Activated T-cell treated with anti-CD3 and anti-CD28 coated beads, Interleukin-2, amount 50 U/mL, for 48 hours (primary cell): ENCODE results near the gene CDH13.

Experiments
- DNase-seq, 2 experiments: peaks; one replicate each; pipeline ENCODE4 v3.0.0-alpha.2; 2020

Gene CDH13

DNA sequence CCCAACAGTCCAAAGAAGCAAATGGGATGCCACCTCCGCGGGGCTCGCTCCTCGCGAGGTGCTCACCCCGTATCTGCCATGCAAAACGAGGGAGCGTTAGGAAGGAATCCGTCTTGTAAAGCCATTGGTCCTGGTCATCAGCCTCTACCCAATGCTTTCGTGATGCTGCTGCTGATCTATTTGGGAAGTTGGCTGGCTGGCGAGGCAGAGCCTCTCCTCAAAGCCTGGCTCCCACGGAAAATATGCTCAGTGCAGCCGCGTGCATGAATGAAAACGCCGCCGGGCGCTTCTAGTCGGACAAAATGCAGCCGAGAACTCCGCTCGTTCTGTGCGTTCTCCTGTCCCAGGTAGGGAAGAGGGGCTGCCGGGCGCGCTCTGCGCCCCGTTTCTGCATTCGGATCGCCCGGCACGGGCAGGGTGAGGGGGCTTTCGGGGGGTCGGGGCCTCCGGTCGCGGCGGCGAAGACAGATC, at the start of gene CDH13:
Gene CDH13 (plus strand): TSS at position 179 of the 471 bp plus-strand sequence.
- DNase-seq = no peak

DNA sequence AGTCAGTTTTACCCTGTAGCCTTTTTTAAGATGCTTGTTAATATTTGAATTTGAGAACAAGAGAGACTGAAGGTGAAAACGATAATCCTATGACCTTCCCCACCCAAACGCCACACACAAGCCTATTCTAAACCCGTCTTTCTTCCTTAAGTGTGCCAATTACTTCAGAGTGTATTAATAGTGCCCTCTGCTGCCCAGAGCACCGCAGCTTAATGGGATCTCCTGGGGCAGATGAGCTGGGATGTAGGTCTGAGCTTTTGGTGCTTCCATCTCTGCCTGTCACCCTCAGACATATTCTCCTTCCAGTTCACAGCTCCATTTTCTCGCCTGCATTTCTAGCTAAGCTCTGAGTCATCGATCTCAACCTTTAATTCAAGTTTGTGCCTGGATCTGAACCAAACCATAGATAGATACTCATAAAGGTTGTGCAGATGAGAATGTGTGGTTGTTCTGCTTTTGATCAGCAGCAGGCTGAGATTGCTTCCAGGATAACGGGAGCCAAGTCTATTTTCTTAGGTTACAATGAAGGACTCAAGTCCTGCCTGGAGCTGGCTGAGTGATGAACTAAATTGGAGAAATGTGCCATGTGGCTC, 46.4 kb upstream of the CDH13 start:
- DNase-seq = no peak

GRCh38 chr16:82582975-82583374, 43.8 kb upstream of the CDH13 start:
- DNase-seq = no peak

GRCh38 chr16:82583422-82583821, 43.3 kb upstream of the CDH13 start:
- no peak for DNase-seq

DNA sequence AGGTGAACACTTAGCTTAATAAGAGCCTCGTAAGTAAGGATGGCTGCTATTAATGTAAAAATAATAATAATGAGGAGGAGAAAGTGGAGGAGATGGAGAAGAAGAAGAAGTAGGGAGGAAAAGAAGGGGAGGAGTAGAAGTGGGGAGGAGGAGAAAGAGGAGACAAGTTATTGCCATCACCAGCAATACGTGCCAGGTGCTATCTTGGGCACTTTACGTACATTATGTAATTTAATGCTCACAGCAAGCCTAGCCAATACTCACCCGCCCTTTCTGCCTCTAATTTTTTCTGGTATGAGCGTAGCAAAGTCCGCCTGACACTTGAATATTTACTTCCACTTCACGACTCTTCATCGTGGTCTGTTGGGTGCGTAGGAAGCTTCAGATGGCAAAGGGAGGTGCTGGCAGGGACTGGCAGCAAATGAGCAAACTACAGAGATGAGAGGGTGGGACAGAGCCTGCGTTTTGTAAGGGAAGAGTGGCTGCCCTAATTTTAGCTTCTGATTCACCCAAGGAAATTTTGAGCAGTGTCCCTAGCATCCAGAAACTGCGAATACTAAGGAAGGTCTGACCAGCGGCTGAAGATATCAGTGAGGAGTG, 42.1 kb upstream of the CDH13 start:
- no peak for DNase-seq

- no peak for DNase-seq
Measured at GRCh38 chr16:82585675-82586074, 41.1 kb upstream of the CDH13 start.

- no peak for DNase-seq
Measured at GRCh38 chr16:82586130-82586529, 40.6 kb upstream of the CDH13 start.

DNA sequence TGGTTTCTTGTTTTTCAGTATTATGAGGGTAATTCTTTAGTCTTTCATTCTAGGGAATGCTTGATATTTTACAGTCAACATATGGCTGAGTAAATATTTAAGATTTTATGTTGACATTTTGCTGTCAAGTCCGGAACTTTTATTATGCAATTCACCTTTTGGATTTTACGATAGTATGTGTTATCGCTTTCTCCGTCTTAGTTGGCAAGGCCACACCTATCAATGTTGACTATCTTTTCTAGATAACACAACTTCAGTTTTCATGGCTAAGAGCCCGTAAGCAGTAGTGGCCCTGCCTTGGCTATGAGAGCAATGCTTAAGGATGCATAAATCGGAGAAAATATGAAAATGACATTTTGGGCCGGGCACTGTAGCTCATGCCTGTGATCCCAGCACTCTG, 39.5 kb upstream of the CDH13 start:
- DNase-seq = no peak

DNA sequence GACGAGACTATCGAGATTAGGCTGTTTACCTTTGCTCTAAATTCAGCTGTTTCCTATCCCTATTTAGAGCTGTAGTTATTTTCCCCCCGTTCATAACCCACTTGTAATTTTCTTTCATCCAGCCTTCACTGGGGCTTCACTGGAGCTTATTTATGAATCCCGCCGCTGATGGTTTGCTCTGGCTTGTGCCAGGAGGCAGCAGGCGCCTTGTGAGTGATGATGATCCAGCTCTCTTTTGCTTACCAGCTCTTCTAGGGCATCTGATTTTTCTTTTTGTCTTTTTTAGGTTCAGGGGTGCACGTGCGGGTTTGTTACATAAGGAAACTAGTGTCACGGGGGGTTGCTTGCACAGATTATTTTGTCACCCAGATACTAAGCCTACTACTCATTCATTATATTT, 37.4 kb upstream of the CDH13 start:
- no peak for DNase-seq

DNA sequence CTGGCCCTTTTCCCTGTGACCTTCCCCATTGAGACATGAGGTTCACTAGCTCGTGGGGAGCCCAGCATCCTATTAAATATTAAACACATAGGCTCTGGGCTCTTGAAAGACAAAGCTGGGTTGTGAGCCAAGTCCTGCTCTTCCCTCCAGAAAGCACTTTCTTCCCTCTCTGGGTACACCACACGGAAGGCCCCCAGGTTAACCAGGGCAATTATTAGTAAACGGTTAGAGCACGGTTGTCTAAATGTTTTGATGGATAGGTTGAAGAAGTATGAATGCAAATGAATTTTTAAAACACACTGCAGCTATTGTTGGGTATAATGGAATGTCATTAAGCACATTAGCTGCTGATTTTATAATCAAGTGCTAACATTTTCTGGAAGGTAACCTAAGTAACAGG, 32.7 kb upstream of the CDH13 start:
- DNase-seq = no peak

DNA sequence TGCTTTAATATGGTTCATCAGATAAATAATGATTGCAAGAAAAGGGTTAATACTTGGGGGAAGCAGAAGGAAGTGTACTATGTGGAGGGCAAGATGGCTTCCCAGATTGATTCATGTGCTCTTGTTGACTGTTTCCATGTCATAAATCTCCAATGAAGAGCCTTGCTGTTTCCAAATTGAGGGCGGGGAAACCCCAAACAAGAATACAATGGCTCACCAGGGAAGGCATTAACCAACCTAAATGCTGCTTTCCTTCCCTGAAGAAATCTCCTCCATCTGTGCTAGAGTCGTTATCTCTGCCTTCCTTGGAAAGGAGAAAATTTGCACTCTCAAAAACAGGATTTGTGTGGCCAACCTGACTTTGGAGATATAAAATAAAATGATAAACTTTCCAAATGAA, 28.0 kb upstream of the CDH13 start:
- no peak for DNase-seq

DNA sequence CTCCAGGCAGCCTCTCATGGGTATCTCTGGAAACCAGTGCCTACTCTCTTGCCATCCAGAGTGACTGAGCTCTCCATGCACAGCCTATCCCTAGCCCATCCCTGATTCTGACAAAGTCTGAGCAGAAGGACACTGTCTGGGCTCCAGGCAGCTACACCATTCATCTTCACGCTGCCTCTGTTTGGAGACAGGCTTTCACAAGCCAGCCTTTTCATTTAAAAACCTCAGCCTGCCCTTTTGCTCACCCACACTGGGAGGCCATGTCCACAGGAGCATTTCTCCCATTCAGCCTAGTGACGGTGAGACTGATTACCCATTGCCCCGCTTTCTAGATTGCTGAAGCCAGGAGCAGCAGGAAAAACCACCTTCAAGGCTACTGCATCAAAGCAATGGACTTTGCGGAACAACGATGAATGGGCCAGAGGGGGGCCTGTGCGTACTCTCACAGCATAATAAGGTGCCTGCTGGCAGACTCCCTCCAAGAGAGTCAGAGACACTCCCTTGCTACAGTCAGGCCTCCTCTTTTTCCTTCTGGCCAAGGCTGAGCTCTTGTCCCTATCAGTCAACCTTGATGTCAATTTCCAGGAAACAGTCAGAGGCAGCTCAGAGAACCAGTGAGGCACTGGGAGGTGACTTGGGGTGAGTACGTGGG, 24.7 kb upstream of the CDH13 start:
- DNase-seq = no peak

- no peak for DNase-seq
Measured at GRCh38 chr16:82603784-82604411, 22.9 kb upstream of the CDH13 start.

DNA sequence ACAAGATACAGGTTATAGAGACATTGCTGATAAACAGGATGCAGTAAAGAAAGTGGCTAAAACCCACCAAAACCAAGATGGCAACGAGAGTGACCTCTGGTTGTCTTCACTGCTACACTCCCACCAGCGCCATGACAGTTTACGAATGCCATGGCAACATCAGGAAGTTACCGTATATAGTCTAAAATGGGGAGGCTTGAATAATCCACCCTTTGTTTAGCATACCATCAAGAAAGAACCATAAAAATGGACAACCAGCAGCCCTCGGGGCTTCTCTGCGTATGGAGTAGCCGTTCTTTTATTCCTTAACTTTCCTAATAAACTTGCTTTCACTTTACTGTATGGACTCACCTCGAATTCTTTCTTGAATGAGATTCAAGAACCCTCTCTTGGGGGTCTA, 21.7 kb upstream of the CDH13 start:
- no peak for DNase-seq

DNA sequence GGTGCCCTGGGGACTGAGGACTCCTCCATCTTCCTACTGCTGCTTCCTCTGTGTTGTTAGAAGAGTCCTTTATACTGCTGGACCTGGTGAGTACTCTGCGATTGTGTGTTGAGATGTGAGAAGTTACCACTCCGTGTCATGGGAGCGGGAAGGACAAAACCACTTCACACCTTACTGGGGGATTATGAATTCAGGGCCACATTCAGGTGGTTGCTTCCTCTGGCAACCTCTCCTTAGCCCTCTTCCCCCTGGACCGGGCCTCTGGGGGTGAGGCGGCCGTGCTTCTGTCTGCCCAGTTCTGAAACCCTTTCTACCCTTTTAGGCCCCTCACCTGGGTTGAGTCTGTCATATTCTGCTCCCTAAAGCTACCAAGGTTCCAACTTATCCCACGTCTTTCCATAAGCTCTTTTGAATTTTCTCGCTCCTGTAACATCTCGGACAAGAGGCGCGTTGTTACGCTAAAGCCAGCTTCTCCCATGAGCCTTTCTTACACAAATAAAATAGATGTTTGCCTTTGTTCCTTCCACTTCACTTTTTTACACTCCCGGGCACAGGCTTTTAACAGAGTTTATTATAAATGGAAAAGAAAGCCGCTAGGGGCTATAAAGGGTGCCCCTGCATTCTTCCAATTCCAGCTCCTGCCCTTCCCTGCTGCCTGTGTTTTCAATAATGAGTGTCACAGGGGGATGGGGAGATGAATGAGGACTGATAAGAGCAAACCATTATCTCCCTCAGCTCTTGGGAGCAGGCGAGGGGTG, 20.7 kb upstream of the CDH13 start:
- no peak for DNase-seq

GRCh38 chr16:82609140-82609539, 17.6 kb upstream of the CDH13 start:
- no peak for DNase-seq

DNA sequence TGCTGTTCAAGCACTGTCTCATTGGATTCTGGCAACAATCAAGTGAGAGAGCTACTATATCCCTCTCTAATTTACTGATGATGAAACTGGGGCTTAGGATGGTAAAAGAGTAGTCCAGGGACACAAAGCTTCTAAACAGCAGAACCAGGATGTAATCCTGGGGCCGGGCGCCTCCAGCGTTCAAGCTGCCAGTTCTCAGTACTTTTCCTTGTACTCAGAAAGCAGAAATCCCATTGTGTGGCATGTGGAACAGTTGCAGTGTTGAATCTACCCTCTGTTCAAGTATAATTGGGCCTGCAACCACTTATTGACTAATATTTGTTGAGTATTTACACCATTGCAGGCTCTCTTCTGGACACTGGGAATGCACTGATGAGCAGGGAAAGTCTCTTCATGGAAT, 14.5 kb upstream of the CDH13 start:
- DNase-seq = no peak

- DNase-seq = no peak
Measured at GRCh38 chr16:82616356-82616755, 10.4 kb upstream of the CDH13 start.

- DNase-seq = no peak
Measured at GRCh38 chr16:82621781-82622180, 5.0 kb upstream of the CDH13 start.

GRCh38 chr16:82623241-82623640, 3.5 kb upstream of the CDH13 start:
- no peak for DNase-seq

GRCh38 chr16:82625066-82625968, 1.5 kb upstream of the CDH13 start:
- DNase-seq = no peak

- DNase-seq = no peak
Measured at GRCh38 chr16:82628088-82628423, 1.3 kb downstream of the CDH13 start.
